KOPT-K1 (cell line): ENCODE measurements around the gene NUP153.
"Not testable (repeated sequence)": the region's sequence is repeated elsewhere in the genome, so short reads cannot be mapped to it uniquely, and the experiment has no call there.

Source experiments
- H3K27ac ChIP-seq: fragments of 200-600 bp; sonication (generic); 2 replicates; pipeline ENCODE4 v1.5.1; 2016; ENCODE audit warnings: antibody characterized with exemption, mild to moderate bottlenecking, low read depth, low read length; ENCODE audit not compliant: poor library complexity, severe bottlenecking
- H3K36me3 ChIP-seq: fragments of 200-600 bp; sonication (generic); 2 replicates; pipeline ENCODE4 v1.5.1; 2017; ENCODE audit warnings: antibody characterized with exemption, mild to moderate bottlenecking, low read length, moderate library complexity; ENCODE audit not compliant: insufficient read depth
- H3K9me3 ChIP-seq: fragments of 200-600 bp; sonication (generic); 2 replicates; pipeline ENCODE4 v1.5.1; 2017; ENCODE audit warnings: antibody characterized with exemption, low read length, mild to moderate bottlenecking; ENCODE audit not compliant: insufficient read depth, poor library complexity, severe bottlenecking

Gene NUP153

DNA sequence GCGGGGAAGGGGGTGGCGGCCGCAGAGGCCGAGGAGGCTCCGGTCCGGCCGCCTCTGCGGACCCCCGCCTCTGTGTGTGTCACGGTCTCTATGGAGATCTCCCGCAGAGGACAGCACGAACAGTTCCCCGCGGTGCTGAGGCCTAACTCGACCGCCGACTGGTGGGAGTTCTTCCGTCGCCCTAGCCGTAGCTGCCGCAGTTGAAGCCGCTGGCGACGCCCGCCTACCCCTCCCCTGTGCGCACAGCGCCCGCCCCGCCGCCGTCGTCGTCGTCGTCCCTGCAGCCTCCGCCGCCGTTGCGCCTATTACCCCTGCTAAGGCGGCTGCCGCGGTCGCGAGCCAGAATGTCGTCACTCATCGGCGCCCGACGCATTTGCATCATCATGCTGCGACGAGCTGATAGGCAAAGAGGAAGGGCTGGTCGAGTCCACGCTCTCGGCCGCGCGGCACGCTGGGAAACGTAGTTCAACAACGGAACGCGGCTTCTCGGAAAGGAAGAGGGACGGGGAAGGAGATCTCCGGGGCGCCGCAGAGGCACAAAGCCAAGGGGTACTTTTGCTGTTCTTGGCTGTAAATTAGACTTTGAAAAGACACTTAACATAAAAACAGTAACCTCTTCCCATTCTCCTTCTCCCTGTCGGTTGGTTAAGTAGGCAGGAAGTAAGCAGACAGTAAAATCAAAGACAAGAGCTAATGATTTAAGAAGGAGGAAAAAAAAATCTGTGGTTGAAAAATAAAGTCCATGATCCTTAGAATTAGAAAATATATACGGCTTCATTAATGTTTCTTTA is at the start of gene NUP153:
NUP153 (minus strand) TSS at position 346 of the 791 bp plus-strand sequence. CDS start 538 bp downstream, outside the sequence.
- H3K9me3 ChIP-seq = no peaks in the 10 kb centered on the region
- H3K27ac ChIP-seq = peak within 1 kb of the TSS; percentile 96
- no peaks in the 10 kb centered on the region for H3K36me3 ChIP-seq

DNA sequence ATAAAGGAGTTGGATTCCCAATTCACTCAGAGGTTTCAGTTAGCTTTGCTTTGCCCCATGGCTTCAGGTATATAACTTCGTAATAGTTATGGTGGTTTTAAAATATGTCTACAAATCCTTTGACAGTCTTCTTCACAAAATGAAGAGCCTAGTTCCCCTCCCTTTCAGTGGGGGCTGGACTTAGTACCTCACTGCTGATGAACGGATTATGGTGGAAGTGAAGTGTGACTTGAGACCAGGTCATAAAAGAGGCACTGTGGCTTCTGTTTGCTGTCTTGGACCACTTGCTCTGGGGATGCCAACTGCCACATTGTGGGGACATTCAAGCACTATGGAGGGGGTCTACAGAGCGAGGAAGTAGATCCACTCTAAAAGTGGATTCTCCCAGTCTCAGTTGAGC is 47.5 kb upstream of the NUP153 start:
- H3K27ac ChIP-seq = no peak overlapping the region
- no peaks in the 10 kb centered on the region for H3K36me3 ChIP-seq
- H3K9me3 ChIP-seq = no peaks in the 10 kb centered on the region

DNA sequence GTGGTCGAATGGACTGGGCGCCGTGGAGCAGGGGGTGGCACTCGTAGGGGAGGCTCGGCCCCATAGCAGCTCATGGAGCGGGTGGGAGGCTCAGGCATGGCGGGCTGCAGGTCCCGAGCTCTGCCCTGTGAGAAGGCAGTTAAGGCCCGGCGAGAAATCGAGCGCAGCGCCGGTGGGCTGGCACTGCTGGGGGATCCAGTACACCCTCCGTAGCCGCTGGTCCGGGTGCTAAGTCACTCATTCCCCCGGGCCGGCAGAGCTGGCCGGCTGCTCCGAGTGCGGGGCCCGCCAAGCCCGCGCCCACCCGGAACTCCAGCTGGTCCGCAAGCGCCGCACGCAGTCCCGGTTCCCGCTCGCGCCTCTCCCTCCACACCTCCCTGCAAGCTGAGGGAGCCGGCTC is 38.6 kb upstream of the NUP153 start:
- H3K27ac ChIP-seq, H3K36me3 ChIP-seq, H3K9me3 ChIP-seq: not testable (repeated sequence)

DNA sequence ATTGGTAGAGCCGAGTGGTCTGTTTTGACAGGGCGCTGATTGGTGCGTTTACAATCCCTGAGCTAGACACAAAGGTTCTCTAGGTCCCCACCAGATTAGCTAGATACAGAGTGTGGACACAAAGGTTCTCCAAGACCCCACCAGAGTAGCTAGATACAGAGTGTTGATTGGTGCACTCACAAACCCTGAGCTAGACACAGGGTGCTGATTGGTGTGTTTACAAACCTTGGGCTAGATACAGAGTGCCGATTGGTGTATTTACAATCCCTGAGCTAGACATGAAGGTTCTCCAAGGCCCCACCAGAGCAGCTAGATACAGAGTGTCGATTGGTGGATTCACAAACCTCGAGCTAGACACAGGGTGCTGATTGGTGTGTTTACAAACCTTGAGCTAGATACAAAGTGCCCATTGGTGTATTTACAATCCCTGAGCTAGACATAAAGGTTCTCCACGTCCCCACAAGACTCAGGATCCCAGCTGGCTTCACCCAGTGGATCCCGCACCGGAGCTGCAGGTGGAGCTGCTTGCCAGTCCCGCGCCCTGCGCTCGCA is 38.1 kb upstream of the NUP153 start:
- not testable (repeated sequence) for H3K27ac ChIP-seq, H3K36me3 ChIP-seq, H3K9me3 ChIP-seq

DNA sequence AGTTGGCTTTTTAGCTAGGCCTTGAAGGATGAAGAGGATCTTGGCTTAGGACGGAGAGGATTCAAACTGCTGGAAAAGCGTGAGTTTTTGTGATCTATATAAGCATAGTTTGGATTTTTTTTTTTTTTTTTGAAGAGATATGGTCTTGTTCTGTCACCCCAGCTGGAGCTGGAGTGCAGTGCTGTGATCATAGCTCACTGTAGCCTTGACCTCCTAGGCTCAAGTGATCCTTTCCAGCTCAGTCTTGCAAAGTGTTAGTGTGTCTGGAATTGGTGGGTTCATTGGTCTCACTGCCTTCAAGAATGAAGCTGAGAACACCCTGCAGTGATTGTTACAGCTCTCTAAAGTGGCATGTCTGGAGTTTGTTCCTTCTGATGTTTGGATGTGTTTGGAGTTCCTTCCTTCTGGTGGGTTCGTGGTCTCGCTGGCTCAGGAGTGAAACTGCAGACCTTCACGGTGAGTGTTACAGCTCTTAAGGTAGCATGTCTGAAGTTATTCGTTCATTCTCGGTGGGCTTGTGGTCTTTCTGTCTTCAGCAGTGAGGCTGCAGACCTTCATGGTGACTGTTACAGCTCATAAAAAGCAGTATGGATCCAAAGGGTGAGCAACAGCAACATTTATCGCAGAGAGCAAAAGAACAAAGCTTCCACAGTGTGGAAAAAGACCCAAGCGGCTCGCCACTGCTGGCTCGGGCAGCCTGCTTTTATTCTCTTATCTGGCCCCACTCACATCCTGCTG is 37.5 kb upstream of the NUP153 start:
- H3K9me3 ChIP-seq = no peaks in the 10 kb centered on the region
- no peak overlapping the region for H3K27ac ChIP-seq
- H3K36me3 ChIP-seq = no peaks in the 10 kb centered on the region

DNA sequence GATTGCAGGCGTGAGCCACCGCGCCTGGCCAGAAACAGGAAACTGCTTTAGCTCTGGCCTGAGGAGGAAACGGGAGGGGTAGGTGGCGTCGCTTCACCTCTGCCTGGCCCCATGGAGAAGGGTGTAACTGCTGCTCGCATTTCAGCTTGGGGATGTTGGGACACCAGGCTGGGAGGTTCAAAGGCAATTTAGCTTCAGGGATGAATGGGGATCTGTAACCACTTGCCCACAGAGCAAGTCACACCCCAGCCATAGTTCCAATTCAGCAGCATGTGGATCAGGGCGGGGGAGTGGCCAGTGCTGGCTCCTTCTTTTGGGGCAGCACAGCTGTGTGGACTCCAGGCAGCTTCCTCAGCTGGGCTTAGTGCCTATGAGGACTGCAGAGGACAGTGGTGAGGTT is 34.8 kb upstream of the NUP153 start:
- H3K27ac ChIP-seq = no peak overlapping the region
- H3K36me3 ChIP-seq = no peaks in the 10 kb centered on the region
- H3K9me3 ChIP-seq = peaks cover 11% of the 10 kb centered on the region

DNA sequence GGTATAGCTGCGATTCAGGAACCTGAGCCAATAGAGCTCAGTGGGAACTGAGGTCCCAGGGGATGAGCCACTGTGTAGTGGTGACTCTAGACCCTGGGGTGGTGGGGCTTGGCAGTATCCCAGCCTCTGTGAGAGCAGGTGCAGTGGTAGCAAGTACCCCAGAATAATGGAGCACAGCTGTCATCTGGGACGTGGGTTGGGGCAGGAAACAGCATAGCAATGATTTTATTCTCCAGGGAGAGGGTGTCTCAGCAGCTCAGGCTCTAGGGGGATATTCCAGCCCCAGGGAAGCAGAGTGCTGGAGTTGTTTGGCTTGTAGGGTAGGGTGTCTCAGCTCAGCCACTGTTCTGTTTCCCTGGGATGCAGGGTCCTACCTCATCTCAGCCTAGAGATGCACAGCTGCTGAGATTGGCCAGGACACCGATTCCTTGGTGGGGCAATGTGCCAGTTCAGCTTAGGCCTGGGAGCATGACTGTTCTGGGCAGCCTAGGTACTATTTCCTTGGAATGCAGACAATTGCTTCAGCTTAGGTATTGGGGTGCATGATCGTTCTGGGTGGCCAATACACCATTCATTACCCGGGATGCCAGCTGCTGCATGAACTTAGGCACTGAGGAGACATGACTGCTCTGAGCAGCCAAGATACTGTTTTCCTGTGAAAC is 34.0 kb upstream of the NUP153 start:
- Histone ChIP-seq H3K27ac (no peak overlapping the region), H3K36me3 (no peaks in the 10 kb centered on the region), H3K9me3 (peaks cover 11% of the 10 kb centered on the region)

DNA sequence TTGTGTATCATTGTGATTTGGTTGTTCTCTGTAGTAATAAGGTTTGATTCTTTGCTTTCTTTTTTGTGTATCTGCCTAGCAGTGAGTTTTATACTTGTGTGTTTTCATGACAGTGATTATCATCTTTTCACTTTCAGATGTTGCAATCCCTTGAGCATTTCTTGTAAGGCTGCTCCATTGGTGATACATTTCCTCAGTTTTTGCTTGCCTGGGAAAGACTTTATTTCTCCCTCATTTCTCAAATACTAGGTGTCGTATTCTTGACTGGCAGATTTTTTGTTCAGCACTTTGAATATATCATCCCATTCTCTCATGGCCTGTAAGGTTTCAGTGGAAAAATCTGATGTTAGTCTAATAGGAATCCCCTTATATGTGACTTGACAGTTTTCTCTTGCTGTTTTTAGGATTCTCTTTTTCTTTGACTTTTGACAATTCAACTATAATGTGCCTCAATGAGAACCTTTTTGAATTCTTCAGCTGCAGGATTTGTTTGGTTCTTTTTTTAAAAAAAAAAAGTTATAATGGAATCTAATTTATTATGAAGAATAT is 31.1 kb upstream of the NUP153 start:
- no peak overlapping the region for H3K27ac ChIP-seq
- H3K36me3 ChIP-seq = no peaks in the 10 kb centered on the region
- peaks cover 11% of the 10 kb centered on the region for H3K9me3 ChIP-seq

DNA sequence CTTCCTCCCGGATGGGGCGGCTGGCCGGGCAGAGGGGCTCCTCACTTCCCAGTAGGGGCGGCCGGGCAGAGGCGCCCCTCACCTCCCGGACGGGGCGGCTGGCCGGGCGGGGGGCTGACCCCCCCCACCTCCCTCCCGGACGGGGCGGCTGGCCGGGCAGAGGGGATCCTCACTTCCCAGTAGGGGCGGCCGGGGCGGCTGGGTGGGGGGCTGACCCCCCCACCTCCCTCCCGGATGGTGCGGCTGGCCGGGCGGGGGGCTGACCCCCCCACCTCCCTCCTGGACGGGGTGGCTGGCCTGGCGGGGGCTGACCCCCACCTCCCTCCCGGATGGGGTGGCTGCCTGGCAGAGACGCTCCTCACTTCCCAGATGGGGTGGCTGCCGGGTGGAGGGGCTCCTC is 28.6 kb upstream of the NUP153 start:
- peaks cover 11% of the 10 kb centered on the region for H3K9me3 ChIP-seq
- not testable (repeated sequence) for H3K36me3 ChIP-seq, H3K27ac ChIP-seq

DNA sequence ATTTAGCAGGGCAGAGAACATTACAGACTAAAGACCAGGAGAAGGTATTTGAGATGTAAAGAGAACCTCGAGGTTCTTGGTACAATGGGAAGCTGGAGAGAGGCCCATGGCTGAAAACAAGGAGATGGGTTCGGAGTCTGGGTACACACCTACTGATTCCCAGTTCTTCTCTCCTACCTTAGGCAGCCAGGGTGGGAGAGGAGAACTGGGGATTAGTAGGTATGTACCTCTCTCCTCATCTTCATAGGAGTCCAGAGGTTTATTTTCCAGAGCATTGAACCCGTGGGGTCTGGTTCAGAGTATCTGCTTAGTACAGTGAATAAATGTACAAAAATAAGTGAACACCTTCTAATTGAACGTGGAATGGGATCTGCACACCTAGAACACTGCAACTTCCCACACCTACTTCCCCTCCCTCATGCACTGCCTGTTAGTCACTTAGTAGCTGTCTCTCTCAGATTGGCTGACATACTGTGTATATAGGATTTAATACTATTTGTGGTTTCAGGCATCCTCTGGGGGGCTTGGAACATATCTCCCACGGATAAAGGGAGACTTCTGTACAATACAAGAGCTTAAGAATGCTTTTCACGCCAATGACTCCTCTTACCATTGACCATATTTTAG is 23.5 kb upstream of the NUP153 start:
- Histone ChIP-seq H3K36me3 (no peaks in the 10 kb centered on the region), H3K27ac (no peak overlapping the region)

DNA sequence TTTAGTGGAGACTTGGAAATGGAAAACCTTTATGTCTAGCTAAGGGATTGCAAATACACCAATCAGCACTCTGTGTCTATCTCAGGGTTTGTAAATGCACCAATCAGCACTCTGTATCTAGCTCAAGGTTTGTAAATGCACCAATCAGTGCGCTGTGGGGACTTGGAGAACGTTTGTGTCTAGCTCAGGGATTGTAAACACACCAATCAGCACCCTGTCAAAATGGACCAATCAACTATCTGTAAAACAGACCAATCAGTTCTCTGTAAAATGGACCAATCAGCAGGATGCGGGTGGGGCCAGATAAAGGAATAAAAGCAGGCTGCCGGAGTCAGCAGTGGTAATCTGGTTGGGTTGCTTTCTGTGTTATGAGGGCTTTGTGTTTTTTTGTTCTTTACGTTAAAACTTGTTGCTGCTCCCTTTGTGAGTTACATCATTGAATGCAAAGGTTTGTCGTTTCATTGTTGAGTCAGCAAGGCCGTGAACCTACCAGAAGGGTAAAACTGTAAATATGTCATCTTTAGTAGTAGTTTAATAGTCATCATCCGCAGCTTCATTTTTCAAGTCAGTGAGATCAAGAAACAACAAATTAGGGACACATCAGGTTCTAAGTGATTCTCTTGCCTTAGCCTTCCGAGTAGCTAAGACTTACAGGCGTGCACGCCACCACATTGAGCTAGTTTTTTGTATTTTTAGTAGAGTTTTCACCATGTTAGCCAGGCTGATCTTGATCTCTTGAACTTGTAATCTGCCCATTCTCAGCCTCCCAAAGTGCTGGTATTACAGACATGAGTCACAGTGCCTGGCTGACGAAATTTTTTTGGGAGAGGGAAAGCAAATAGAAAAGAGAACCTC is 22.7 kb upstream of the NUP153 start:
- no peak overlapping the region for H3K27ac ChIP-seq
- H3K9me3 ChIP-seq = no peaks in the 10 kb centered on the region
- no peaks in the 10 kb centered on the region for H3K36me3 ChIP-seq

More for the DNA sequence above, 23.5 kb upstream of the NUP153 start:
- no peaks in the 10 kb centered on the region for H3K9me3 ChIP-seq

DNA sequence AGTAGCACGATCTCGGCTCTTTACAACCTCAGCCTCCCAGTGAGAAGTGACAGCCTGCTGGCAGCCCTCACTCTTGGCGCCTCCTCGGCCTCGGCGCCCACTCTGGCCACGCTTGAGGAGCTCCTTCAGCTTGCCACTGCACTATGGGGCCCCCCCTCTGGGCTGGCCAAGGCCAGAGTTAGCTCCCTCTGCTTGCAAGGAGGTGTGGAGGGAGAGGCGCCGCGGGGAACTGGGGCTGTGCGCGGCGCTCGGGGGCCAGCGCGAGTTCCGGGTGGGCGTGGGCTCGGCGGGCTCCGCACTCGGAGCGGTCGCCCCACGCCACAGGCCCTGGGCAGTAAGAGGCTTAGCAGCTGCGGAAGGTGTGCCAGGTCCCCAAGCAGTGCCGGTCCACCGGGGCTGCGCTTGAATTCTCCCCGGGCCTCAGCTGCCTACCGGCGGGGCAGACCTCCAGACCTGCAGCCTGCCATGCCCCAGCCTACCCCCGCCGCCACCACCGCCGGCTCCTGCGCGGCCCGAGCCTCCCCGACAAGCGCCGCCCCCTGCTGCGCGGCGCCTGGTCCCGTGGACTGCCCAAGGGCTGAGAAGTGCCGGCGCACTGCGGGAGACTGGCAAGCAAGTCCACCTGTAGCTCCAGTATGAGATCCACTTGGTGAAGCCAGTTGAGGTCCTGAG is 22.0 kb upstream of the NUP153 start:
- no peaks in the 10 kb centered on the region for H3K9me3 ChIP-seq
- H3K36me3 ChIP-seq = no peaks in the 10 kb centered on the region
- no peak overlapping the region for H3K27ac ChIP-seq

DNA sequence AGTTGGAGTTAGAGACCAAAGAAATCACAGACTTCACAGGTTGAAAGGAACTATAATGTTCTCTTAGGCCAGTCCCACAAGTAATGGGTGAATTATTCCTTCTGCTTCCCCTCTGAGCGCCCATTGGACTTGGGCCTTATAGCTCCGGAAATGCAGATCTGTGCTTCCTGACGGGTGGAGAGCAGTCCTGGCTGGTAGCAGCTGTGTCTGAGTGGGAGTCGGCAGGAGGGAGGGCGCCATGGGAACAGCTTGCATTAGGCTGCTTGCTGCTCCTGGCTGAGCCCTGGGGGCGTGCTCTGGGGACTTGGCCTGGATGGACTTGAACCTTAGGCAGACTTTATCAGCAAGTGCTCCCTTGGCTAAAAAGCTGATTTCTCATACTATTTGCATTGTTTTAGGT is 18.4 kb upstream of the NUP153 start:
- Histone ChIP-seq H3K9me3 (no peaks in the 10 kb centered on the region), H3K36me3 (no peaks in the 10 kb centered on the region), H3K27ac (no peak overlapping the region)
